Stimulated activated memory B cell treated with anti-CD40 and anti-IgM and Interleukin-4, amounts not matched to agents 10 μg/mL and 1 μg/mL and 100 μg/mL, for 72 hours (primary cell): ENCODE results near the gene PKNOX1.
A peak's percentile ranks its signal among the peaks of the same experiment; 100 is the strongest.
"Not testable (repeated sequence)": the region's sequence is repeated elsewhere in the genome, so short reads cannot be mapped to it uniquely, and the experiment has no call there.

Experiments used
- ATAC-seq: fragments of 150-1000 bp; cut with Tn5 transposase; 2 replicates; pipeline ENCODE4 v1.10.0; 2021
- H3K27ac Mint-ChIP-seq: one replicate; pipeline ENCODE4 v1.8.0; 2022; ENCODE audit warnings: mild to moderate bottlenecking, mixed read lengths
- H3K27me3 Mint-ChIP-seq: one replicate; pipeline ENCODE4 v1.8.0; 2022; ENCODE audit warnings: mixed read lengths
- H3K36me3 Mint-ChIP-seq: one replicate; pipeline ENCODE4 v1.8.0; 2022; ENCODE audit warnings: mixed read lengths
- H3K4me1 Mint-ChIP-seq: one replicate; pipeline ENCODE4 v1.8.0; 2022; ENCODE audit warnings: mixed read lengths
- H3K4me3 Mint-ChIP-seq: one replicate; pipeline ENCODE4 v1.8.0; 2022; ENCODE audit warnings: mild to moderate bottlenecking, moderate library complexity, mixed read lengths
- H3K9me3 Mint-ChIP-seq: one replicate; pipeline ENCODE4 v1.8.0; 2022; ENCODE audit warnings: mixed read lengths

Gene PKNOX1

DNA sequence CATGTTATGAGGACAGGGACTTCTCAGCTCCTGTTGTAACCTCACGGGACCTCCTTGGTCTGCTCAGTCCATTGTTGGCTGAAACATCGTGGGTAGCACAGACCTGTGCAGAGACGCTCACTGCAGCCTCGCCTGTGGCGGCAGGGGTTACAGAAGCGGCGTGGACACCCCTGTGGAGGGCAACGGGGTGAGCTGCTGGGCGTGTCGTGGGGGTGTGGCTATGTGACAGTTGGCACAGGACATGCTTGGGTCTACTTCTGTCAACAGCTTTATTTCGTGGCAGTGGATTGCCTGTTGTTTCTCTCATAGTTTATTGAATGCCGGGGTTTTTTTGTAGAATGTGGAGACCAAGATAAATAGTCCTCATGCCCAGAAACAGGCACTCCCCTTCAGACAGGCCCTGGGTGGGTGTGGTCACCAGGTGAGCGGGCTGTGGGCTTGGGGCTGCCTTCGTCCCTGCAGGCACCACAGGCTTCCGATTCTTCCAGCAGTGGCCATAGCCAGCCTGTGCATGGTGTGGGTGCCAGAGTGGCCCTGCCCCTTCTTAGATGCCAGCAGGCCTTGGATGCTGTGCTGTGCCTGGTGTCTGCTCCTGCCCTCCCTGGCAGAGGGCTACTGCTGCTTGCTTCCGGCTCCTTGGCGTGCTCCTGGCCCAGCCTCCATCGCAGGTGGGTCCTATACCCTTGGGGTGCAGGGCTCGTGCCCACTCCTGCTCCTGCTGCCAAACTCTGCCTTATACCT lies 63.7 kb downstream of the PKNOX1 start:
- H3K9me3 Mint-ChIP-seq, ATAC-seq, H3K4me3 Mint-ChIP-seq, H3K4me1 Mint-ChIP-seq, H3K27ac Mint-ChIP-seq, H3K36me3 Mint-ChIP-seq, H3K27me3 Mint-ChIP-seq: not testable (repeated sequence)

DNA sequence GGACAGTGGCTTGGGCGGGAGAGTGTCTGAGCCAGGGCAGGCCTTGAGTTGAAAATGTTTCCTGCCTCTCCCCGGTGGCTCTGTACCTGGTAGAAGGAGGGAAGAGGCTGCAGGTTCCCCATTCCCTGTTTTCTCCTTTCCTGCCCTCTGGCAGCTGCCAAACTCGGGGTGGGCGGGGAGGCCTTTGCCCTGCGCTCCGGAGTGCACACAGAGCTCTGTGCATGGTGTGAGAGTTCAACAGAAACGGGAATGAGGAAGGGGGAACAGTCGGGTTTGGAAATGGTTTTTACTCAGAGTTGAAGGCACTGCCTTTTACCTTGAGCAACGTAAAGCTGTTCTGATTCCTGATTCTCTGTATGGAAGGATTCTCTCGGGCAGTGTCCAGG lies 64.3 kb downstream of the PKNOX1 start:
- H3K36me3 Mint-ChIP-seq, H3K4me3 Mint-ChIP-seq, H3K9me3 Mint-ChIP-seq: not testable (repeated sequence)

DNA sequence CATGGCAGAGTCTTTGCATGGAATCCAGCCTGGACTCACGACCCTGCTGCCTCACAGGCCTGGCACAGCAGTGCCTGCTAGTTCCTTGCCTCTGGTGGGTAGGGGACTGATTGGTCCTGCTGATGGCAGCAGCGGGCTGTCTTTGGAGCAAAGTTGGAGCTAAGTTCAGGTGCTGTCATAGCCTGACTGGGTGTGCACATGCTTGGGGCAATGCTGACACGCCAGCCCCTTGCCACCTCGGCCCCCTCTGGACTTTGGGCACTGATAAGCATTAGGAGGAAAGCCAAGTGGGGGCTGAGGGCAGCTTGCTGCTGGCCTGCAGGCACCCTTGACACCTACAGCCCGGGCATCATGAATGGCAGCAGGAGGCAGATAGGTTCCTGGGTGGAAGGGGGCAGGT lies 67.8 kb downstream of the PKNOX1 start:
- H3K27ac Mint-ChIP-seq, H3K27me3 Mint-ChIP-seq, H3K36me3 Mint-ChIP-seq, H3K4me3 Mint-ChIP-seq, ATAC-seq, H3K9me3 Mint-ChIP-seq: not testable (repeated sequence)
- peaks cover 18% of the 10 kb centered on the region for H3K4me1 Mint-ChIP-seq

More for the DNA sequence above, 64.3 kb downstream of the PKNOX1 start:
- ATAC-seq, H3K27ac Mint-ChIP-seq, H3K27me3 Mint-ChIP-seq, H3K4me1 Mint-ChIP-seq: not testable (repeated sequence)

DNA sequence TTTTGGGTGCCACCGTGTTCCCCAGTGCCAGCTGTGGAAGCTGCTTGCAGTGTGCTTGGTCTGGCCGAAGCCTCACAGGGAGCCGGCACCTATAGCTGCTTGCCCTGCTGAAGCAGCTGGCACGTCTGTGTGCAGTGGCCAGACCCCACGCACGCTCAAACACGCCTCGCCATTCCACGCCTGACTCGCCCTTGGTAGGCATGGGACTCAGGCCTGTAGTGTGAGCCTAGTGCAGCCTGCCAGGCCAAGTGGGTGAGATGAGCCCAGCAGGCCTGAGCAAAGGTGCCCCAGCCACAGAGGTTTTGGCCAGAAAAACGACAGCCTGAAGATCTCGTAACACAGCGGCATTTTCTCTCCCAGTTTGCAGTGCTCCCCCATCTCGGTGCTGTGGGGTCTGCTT lies 68.9 kb downstream of the PKNOX1 start:
- H3K9me3 Mint-ChIP-seq, H3K27ac Mint-ChIP-seq: not testable (repeated sequence)

DNA sequence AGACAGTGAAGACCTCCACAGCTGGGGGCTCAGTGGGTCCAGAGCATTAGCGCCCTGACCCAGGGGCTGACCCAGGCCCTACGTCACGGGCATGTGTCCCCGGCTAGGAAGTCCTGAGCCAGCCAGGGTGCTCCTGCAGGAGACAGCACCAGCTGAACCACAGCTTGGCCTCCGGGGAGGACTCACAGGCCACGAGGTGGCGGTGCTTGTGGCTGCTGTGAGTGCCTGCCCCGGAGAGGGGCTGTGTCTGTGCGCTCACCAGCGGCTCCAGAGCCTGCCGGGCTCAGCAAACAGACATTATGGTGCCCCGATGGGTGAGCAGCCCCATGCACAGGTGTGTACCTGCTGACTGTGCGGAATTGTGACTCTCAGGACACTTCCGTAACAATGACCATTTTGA lies 70.2 kb downstream of the PKNOX1 start:
- not testable (repeated sequence) for H3K4me3 Mint-ChIP-seq, H3K9me3 Mint-ChIP-seq, H3K27me3 Mint-ChIP-seq, H3K36me3 Mint-ChIP-seq, ATAC-seq, H3K27ac Mint-ChIP-seq
- peaks cover 18% of the 10 kb centered on the region for H3K4me1 Mint-ChIP-seq

More for the DNA sequence above, 68.9 kb downstream of the PKNOX1 start:
- peaks cover 18% of the 10 kb centered on the region for H3K4me1 Mint-ChIP-seq
- not testable (repeated sequence) for ATAC-seq, H3K36me3 Mint-ChIP-seq, H3K4me3 Mint-ChIP-seq, H3K27me3 Mint-ChIP-seq

DNA sequence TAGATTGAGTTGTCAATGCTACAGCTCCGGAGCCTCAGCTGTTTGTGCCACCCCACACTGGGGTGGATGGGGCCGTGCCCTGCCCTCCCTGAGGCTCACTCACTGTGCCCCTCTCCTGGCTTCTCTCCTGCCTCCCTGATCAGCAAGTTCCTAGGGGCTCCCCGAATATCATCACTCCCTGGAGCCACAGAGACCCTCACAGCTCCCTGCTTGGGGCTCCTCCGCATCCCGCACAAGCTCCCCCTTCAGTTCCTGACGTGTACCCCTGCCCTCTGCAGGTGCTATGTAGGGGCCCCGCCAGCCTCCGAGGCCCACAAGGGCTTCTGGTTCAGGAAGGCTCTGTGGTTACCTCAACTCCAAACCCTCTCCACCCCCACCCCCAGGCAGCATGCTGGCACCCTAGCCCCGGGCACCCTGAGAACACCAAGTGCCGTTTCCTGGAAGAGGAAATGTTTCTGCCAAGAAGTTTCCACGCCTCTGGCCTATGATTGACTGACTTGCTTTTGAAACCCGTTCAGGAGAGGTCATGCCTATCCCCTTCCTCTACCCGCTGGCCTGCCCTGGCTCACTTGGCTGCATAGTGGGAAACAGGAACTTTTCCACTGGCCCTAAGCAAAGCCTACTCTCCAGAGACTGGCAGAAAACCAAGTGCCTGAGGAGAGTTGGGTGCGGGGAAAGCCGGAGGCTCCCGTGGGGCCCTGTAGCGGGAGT lies 71.0 kb downstream of the PKNOX1 start:
- peak overlapping the region; percentile 62 for H3K4me3 Mint-ChIP-seq
- not testable (repeated sequence) for H3K27ac Mint-ChIP-seq

DNA sequence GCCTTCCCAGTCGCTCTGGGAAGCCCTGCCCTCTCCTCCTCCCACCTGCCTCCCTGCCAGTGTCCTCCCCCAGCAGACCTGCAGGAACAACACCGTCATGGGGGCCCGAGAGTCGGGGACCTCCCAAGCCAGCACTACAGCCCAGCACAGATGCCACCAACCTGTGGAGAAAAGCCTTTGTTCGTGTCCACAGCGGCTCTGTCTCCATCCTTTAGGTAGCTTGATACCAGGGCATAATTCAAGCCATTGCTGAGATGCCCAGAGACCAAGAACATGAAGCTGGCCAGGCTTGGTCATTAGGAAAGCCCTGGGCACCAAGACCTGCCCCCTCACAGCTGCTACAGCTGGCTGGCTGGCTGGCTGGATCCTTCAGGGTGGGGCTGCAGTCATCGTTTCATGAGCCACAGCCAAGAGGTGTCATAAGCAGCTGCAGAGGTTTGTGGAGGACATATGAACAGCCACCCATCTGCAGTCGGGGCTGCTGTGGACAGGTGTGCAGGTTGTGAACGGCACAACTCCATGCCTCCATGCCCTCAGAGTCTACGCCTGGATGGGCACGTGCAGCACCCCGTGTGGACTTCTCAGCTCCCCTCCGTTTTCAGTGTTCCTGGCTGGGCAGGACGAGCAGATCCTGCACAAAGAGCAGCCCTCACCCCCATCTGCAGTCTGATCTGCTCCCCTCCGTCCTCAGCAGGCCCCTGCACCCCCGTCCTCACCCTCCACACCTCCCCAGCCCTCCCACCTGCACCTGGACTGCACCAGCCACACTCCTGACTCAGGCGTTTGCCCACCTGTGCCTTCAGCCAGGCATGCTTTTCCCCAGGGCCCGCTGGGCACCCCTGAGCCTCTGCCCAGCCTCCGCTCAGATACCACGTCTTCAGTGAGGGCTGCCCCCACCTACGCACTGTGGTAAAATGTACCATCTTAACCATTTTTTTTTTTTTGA lies 71.8 kb downstream of the PKNOX1 start:
- peaks cover 18% of the 10 kb centered on the region for H3K4me1 Mint-ChIP-seq
- H3K4me3 Mint-ChIP-seq = not testable (repeated sequence)

More for the DNA sequence above, 71.0 kb downstream of the PKNOX1 start:
- H3K27me3 Mint-ChIP-seq, H3K36me3 Mint-ChIP-seq, H3K9me3 Mint-ChIP-seq: not testable (repeated sequence)
- H3K4me1 Mint-ChIP-seq = peaks cover 18% of the 10 kb centered on the region
- ATAC-seq = peak; percentile 9

DNA sequence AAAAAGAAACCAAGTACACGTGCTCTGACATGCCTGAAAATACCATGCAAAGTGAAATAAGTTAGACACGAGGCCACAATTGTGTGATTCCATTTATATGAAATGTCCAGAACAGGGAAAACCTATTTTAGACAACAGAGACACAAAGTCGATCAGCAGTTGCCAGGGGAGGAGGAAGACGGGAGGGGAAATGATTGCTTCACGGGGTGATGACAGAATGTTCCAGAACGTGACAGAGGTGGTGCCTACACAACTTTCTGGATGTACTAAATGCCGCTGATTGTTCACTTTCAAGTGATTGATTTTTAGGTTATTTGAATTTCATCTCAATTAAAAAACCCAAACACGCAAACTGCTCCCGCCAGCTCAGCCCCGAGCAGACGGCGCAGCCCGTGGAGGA lies 78.8 kb downstream of the PKNOX1 start:
- H3K4me3 Mint-ChIP-seq, ATAC-seq, H3K4me1 Mint-ChIP-seq: not testable (repeated sequence)

More for the DNA sequence above, 71.8 kb downstream of the PKNOX1 start:
- H3K36me3 Mint-ChIP-seq, H3K27ac Mint-ChIP-seq, H3K9me3 Mint-ChIP-seq, H3K27me3 Mint-ChIP-seq: not testable (repeated sequence)
- peak; percentile 91 for ATAC-seq

DNA sequence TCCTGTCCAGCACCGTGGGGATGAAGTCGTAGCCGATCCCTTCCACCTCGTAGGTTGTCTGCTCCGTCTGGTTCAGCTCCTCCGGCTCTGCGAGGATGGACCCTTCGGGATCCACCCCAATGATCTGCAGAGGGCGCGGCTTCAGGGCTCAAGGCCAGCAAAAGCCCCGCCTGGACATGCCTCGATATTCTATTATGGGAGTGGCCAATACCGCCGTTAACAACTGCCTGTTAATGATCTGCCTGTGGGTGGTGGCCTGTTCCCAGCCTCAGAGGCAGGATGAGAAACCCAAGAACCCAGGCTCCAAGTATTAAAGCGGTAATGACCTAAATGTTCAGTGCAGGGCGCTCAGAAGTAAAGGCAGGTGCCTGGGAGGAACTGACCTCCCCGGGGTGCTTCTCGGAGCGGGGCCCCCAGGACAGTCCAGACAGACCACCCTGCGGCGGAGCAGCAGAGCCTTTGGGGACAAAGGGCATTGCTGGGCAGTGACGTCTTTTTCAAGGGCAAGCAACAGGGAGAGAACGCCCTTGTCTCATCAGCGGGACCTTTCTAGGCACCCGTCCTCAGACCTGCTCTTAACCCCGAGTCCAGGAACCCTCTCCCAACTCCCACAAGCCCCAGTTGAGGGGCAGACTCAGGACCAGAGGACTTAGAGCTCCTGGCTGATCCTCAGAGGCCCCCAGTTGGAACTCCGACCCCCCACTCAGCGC lies 88.7 kb downstream of the PKNOX1 start:
- not testable (repeated sequence) for H3K4me1 Mint-ChIP-seq, H3K27me3 Mint-ChIP-seq, ATAC-seq, H3K27ac Mint-ChIP-seq, H3K36me3 Mint-ChIP-seq, H3K4me3 Mint-ChIP-seq, H3K9me3 Mint-ChIP-seq

More for the DNA sequence above, 78.8 kb downstream of the PKNOX1 start:
- not testable (repeated sequence) for H3K27me3 Mint-ChIP-seq, H3K36me3 Mint-ChIP-seq, H3K9me3 Mint-ChIP-seq, H3K27ac Mint-ChIP-seq

DNA sequence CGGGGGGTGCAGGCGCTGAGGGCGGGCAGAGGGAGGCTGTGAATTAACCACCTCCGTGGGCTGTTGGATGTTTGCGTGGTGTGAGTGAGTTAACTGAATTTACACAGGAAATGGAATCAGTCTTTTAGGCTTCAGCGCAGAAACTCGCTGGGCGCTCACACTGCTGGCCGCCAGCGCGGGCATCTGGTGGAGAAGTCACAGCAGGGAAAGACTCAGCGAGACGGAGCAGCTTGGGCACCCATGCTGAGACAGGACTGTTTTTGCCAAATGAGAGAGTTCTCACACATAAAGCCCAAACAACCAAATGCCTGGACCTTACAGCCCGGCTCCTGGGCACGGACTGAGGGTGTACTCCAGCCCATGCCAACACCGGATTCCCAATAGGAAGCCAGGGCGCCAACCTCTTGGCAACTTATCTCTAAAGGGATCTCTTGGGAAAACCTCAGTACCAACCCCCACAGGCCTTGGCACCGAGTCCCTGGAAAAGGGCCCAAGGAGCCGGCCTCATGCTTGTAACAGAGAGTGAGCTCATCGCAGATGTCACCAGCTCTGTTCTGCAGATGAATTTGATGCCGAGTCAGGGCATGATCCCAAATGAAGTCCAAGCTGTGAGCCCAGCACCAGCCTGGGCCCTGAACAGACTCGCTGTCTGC lies 90.0 kb downstream of the PKNOX1 start:
- ATAC-seq, H3K27ac Mint-ChIP-seq, H3K4me1 Mint-ChIP-seq, H3K36me3 Mint-ChIP-seq, H3K9me3 Mint-ChIP-seq, H3K27me3 Mint-ChIP-seq, H3K4me3 Mint-ChIP-seq: not testable (repeated sequence)

DNA sequence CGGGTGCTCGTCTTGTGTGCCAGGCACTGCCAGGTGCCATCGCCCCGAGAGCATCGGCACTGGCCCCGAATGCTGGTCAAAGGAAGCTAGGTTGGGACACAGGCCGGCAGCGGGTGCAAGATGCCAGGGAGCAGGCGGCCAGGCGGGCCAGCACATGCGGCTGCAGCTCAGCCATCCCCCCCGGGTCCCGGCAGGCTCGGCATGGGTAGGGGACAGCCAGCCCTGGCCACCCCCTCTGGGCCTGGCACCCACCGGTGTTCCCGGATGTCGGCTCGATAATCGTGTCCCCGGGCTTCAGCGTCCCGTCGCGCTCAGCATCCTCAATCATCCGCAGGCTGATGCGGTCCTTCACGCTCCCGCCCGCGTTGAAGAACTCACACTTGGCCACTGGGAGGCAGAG lies 91.6 kb downstream of the PKNOX1 start:
- H3K9me3 Mint-ChIP-seq, H3K27ac Mint-ChIP-seq: not testable (repeated sequence)

DNA sequence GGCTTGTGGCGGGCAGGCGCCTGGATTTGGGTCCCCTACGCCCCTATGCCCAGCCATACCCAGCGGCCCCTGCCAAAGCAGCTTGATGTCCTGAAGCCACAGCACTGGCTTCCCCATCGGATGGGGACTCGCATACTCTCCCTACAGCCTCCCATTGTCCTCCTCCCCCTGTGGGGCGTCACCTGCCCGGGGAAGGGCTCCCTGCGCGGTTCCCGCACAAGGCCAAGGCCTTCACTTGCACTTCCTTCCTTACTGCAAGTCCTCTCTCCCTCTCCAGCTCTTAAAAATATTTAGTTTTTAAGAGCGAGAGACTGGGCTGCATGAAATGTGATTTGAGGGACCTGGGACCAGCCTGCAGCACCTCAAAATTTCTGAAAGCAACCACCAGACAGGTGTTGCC lies 92.3 kb downstream of the PKNOX1 start:
- not testable (repeated sequence) for H3K36me3 Mint-ChIP-seq, H3K4me3 Mint-ChIP-seq, H3K27me3 Mint-ChIP-seq, H3K9me3 Mint-ChIP-seq, H3K27ac Mint-ChIP-seq, H3K4me1 Mint-ChIP-seq, ATAC-seq

More for the DNA sequence above, 91.6 kb downstream of the PKNOX1 start:
- H3K4me3 Mint-ChIP-seq, H3K4me1 Mint-ChIP-seq, H3K27me3 Mint-ChIP-seq, H3K36me3 Mint-ChIP-seq, ATAC-seq: not testable (repeated sequence)

DNA sequence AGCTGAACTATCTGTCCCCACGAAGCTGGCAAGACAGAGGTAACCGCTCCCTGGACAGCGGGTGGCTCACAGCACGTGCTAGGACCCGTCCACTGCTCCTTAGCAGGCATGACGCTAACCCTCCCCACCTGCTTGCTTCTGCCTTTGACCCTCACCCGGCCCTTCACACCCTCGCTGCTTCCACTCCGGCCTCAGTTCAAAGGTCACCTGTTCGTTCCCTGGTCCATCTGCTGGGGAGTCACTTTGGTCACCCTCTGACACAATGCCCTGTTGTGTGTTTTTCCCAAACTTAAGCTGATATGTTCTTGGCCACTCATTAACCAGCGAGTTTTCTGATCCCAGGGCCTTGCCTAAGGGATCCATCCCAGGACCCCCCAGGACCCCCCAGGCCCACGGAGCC lies 93.7 kb downstream of the PKNOX1 start:
- not testable (repeated sequence) for H3K36me3 Mint-ChIP-seq, H3K27ac Mint-ChIP-seq, H3K4me1 Mint-ChIP-seq, ATAC-seq, H3K27me3 Mint-ChIP-seq, H3K9me3 Mint-ChIP-seq, H3K4me3 Mint-ChIP-seq

DNA sequence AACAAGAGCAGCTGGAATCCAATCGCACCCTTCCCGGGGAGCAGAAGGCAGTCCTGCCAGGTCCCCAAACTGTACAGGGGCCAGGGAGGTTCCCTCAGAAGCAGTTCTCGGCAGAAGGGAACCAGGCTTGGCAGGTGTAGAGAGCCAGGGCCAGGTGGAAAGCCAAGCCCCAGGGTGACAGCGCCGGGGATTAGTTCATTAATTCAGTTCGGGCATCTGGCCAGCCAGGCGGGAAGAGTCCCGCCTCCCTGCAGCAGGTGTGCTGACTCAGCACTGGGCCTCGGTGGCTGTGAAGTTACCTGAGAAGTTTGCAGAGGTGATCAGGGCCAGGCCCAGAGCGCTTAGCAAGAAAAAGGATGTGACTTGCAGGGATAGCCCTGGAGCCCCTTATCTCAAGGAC lies 95.3 kb downstream of the PKNOX1 start:
- H3K4me1 Mint-ChIP-seq, ATAC-seq, H3K27me3 Mint-ChIP-seq, H3K27ac Mint-ChIP-seq, H3K4me3 Mint-ChIP-seq, H3K9me3 Mint-ChIP-seq, H3K36me3 Mint-ChIP-seq: not testable (repeated sequence)
